Tracheal epithelial cell (primary cell): ENCODE data around the gene ADAMTS20. TPM values are rescaled to one million over a fixed set of nuclear protein-coding genes. Genes with fewer than 3 reads are reported as not detected.

Experiments
- total RNA-seq: library from RNA; depleted of rRNA; stranded (reverse); fragments of >200 nt; gene quantifications from 2 replicates; pipeline ENCODE4 v1.2.1, GENCODE V29; 2014

Gene ADAMTS20
- not detected in 2 replicates for total RNA-seq

DNA sequence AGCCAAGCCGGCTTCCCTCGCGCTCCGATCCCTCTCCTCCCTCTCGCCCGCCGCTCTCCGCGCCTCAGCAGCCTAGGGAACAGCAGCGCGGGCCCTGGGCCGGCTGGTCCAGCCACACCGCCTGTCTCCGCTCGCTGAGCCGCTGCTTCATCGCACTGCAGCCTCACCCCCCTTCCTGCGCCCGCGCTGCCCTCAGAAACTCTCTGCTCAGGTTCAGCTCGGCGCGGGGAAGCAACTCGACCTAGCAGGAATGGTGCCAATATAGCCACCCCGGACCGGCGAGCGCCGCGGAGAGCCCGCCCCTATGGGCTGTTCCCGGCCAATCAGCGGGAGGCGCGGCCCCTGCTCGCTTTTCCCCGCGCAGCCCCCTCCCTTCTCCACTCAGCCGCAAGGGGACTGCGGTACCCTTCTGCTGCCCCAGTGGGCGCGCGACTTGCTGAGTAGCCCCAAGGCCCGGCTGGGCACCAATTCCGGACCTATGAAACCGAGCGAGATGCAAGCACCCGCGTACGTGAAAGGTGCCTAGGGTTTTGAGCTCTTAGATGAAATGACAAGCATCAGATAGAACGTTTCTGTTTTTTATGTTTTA is at the start of gene ADAMTS20:
Gene ADAMTS20 (minus strand): TSS at position 233 of the 589 bp plus-strand sequence. CDS start 282 bp downstream, outside the sequence.

Other genes with a start within 250 kb of the ADAMTS20 start
- gene PUS7L, start 206.6 kb upstream of the ADAMTS20 start, total RNA-seq: 15.8 and 16.1 TPM in 2 replicates
- gene IRAK4, start 206.7 kb upstream of the ADAMTS20 start, total RNA-seq: 8.0 and 13.0 TPM in 2 replicates